Neuron (in vitro differentiated cells): ENCODE results near the gene IRF9.

Experiments used
- H2AFZ ChIP-seq: one replicate; pipeline ENCODE4 v1.6.1; 2013; ENCODE audit warnings: low read depth, mild to moderate bottlenecking, inconsistent platforms, low read length, moderate library complexity
- H3K27me3 ChIP-seq: one replicate; pipeline ENCODE4 v1.6.1; 2013; ENCODE audit warnings: low read length; ENCODE audit not compliant: insufficient read depth
- H3K36me3 ChIP-seq: one replicate; pipeline ENCODE4 v1.6.1; 2013; ENCODE audit warnings: low read length; ENCODE audit not compliant: insufficient read depth
- H3K4me1 ChIP-seq: one replicate; pipeline ENCODE4 v1.6.1; 2013; ENCODE audit warnings: low read length; ENCODE audit not compliant: insufficient read depth
- H3K4me3 ChIP-seq: 2 replicates; pipeline ENCODE4 v1.5.1; 2013; ENCODE audit warnings: mild to moderate bottlenecking, low read length, moderate library complexity
- H3K9me3 ChIP-seq: one replicate; pipeline ENCODE4 v1.6.1; 2013; ENCODE audit warnings: low read length

The IRF9 gene

DNA sequence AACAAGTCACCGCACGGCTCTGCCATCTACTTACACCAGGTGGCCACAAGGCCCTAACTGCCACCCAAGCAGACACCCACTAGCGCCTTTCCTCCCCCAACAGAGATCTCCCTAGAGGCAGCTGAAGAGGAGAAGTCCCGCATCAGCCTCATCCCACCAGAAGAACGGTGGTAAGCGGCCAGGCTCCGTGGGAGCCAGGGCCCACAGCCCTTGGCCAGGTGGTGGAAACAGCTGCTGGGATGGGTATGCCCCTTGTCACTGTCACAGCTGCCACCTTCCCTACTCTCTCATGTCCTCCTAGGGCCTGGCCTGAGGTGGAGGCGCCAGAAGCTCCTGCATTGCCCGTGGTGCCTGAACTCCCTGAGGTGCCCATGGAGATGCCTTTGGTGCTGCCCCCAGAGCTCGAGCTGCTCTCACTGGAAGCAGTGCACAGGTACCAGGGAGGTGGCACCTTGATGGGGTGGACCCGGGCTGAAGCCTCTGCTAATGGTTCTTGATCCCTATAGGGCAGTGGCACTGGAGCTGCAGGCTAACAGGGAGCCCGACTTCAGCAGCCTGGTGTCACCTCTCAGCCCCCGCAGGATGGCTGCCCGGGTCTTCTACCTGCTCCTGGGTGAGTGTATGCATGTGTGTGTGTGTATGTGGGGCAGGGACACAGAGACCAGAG, 18.4 kb downstream of the IRF9 start:
- no peaks in the 10 kb centered on the region for H3K4me1 ChIP-seq
- H3K9me3 ChIP-seq, result no peaks in the 10 kb centered on the region
- H3K27me3 ChIP-seq, result no peaks in the 10 kb centered on the region
- H3K4me3 ChIP-seq, result no peak overlapping the region
- H2AFZ ChIP-seq, result no peak overlapping the region
- H3K36me3 ChIP-seq, result peaks cover 59% of the 10 kb centered on the region

DNA sequence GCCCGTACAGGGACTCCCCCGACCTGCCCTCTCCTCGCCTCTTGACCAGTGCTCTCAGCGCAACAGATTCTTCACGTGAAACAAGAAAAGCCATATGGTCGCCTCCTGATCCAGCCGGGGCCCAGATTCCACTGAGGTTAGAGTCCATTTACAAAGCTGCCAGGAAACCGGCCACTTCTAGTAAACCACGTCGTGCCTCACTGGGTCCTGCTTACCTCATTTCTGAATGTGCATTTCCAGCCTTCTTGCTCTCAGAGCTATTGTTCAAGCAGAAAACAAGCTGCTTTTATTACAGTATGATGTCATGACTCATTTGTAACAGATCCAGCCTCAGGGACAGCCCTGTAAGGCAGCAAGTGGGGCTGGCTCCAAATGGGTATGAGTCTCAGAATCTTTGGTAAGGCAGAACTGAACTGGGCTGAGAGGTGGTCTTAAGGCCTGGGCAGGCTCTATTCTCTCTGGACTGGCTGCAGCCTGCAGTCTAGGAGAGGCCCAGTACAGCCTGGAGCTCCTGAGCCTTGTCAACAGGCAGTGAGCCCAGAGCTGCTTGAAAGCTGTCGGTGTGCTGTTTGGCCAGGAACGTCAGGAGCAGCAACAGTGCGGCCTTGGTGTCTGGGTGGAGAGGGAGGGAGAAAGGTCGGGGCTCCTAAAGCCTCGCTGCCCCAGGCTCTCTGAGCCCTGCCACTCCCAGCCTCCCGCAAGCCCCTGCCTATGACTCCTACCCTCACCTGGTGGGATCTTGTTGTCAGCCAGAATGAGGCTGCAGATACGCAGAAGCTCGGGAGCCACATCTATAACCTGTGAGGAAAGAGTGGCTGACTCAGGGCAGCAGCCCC, 19.1 kb downstream of the IRF9 start:
- H3K9me3 ChIP-seq, result no peaks in the 10 kb centered on the region
- H3K4me3 ChIP-seq, result no peak overlapping the region
- H2AFZ ChIP-seq, result no peak overlapping the region
- no peaks in the 10 kb centered on the region for H3K27me3 ChIP-seq
- H3K4me1 ChIP-seq, result no peaks in the 10 kb centered on the region
- peaks cover 67% of the 10 kb centered on the region for H3K36me3 ChIP-seq

GRCh38 chr14:24181371-24182077, 20.5 kb downstream of the IRF9 start:
- Histone ChIP-seq H2AFZ (no peak overlapping the region), H3K9me3 (no peaks in the 10 kb centered on the region), H3K4me1 (no peaks in the 10 kb centered on the region), H3K27me3 (no peaks in the 10 kb centered on the region), H3K4me3 (no peak overlapping the region), H3K36me3 (peaks cover 79% of the 10 kb centered on the region)

GRCh38 chr14:24182110-24182882, 21.2 kb downstream of the IRF9 start:
- no peaks in the 10 kb centered on the region for H3K9me3 ChIP-seq
- no peak overlapping the region for H3K4me3 ChIP-seq
- H2AFZ ChIP-seq, result no peak overlapping the region
- no peaks in the 10 kb centered on the region for H3K27me3 ChIP-seq
- H3K4me1 ChIP-seq, result peaks cover 2% of the 10 kb centered on the region
- peaks cover 82% of the 10 kb centered on the region for H3K36me3 ChIP-seq

DNA sequence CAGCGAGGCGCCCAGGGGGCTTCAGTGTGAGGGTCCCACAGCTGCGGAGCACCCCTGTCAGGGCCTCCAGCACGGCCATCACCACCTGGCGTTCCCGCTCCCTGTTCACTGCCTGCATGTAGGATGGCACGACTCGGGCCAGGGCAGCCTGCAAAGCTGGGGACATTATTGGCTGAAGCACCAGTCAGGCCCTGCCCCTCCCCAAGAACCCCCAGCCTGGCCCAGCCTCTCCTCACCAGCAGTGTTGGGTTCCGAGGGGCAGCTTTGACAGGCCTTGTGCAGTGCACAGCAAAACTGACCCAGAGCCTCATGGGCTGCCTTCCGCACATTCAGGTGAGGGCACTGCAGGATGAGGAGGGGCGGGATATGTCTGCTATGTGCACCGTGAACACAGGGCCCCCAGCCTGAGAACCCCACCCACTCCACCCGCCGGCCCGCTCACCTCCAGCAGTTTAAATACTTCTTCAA, 22.0 kb downstream of the IRF9 start:
- H3K27me3 ChIP-seq, result no peaks in the 10 kb centered on the region
- H2AFZ ChIP-seq, result no peak overlapping the region
- H3K9me3 ChIP-seq, result no peaks in the 10 kb centered on the region
- H3K4me1 ChIP-seq, result peaks cover 9% of the 10 kb centered on the region
- H3K36me3 ChIP-seq, result peaks cover 82% of the 10 kb centered on the region
- no peak overlapping the region for H3K4me3 ChIP-seq

- no peaks in the 10 kb centered on the region for H3K9me3 ChIP-seq
- H2AFZ ChIP-seq, result no peak overlapping the region
- H3K4me1 ChIP-seq, result peaks cover 16% of the 10 kb centered on the region
- H3K36me3 ChIP-seq, result peaks cover 73% of the 10 kb centered on the region
- no peak overlapping the region for H3K4me3 ChIP-seq
- no peaks in the 10 kb centered on the region for H3K27me3 ChIP-seq
These were observed 23.3 kb downstream of the IRF9 start for GRCh38 chr14:24184104-24184970.

DNA sequence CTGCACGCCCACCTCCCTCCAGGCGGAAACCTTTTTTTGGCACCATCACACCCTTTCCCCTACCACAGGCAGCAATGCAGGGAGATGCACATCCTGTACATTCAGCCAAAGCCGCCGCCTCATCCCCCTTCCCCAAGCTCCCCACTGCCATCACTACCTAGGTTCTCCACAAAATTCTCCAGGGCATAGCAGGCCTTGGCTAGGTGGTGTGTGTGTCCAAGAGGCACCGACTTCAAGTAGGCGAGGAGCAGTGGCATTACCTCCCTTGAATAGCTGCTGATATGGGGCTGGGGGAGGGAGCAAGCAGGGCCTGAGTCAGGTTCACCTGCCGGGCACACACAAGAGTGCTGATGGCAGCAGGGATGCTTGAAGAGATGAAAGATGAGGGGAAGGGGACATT, 24.0 kb downstream of the IRF9 start:
- no peak overlapping the region for H3K4me3 ChIP-seq
- no peaks in the 10 kb centered on the region for H3K27me3 ChIP-seq
- peaks cover 68% of the 10 kb centered on the region for H3K36me3 ChIP-seq
- no peak overlapping the region for H2AFZ ChIP-seq
- H3K9me3 ChIP-seq, result no peaks in the 10 kb centered on the region
- peaks cover 20% of the 10 kb centered on the region for H3K4me1 ChIP-seq

DNA sequence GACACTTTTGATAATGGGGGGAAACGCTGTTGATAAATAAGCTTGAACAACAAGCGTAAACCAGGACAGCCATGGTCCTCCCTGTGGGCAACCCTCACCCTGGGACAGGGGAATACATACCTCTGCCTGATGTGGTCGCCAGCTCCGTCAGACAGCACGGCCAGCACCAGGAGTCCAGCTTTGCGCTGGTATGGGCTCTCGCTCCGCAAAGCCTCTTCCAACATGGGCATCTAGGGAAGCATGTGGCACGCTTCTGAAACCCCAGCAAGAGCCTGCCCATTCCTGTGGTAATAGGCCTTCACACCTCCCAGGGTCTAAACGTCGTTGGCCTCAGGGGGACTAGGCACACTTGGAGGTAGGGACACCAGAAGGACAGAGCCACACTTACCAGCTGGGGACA, 24.7 kb downstream of the IRF9 start:
- peaks cover 20% of the 10 kb centered on the region for H3K4me1 ChIP-seq
- no peak overlapping the region for H2AFZ ChIP-seq
- no peak overlapping the region for H3K4me3 ChIP-seq
- peaks cover 67% of the 10 kb centered on the region for H3K36me3 ChIP-seq
- H3K27me3 ChIP-seq, result no peaks in the 10 kb centered on the region
- H3K9me3 ChIP-seq, result no peaks in the 10 kb centered on the region

- no peaks in the 10 kb centered on the region for H3K27me3 ChIP-seq
- no peak overlapping the region for H3K4me3 ChIP-seq
- peaks cover 20% of the 10 kb centered on the region for H3K4me1 ChIP-seq
- H3K9me3 ChIP-seq, result no peaks in the 10 kb centered on the region
- H3K36me3 ChIP-seq, result peaks cover 61% of the 10 kb centered on the region
- no peak overlapping the region for H2AFZ ChIP-seq
These were observed 25.9 kb downstream of the IRF9 start for GRCh38 chr14:24186831-24187538.

DNA sequence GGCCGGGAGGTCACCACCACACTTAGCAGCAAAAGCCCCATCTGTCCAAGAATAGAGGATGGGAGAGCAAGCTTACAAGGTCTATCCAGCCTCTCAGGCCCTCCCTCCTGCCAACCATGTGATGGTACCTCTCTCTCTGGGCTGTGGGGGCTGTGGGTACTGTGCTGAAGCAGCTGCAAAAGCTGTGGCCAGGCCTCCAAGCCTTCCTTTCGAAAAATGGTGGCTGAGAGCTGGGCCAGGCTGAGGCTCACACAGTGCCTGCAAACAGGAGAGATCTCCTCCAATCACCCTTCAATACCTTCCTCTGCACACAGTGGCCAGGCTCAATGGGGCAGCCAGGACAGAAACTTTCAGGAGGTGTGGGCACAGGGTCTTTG, 26.5 kb downstream of the IRF9 start:
- Histone ChIP-seq H3K9me3 (no peaks in the 10 kb centered on the region), H3K27me3 (no peaks in the 10 kb centered on the region), H3K36me3 (peaks cover 61% of the 10 kb centered on the region), H3K4me3 (peak overlapping the region; percentile 69), H3K4me1 (peaks cover 23% of the 10 kb centered on the region), H2AFZ (no peak overlapping the region)

GRCh38 chr14:24188251-24189058, 27.4 kb downstream of the IRF9 start, which contains the start of gene IPO4:
TSS of gene IPO4 (minus strand) at chr14:24188816. CDS start at chr14:24188787, 29 bp downstream.
- H3K27me3 ChIP-seq, result no peaks in the 10 kb centered on the region
- H3K9me3 ChIP-seq, result no peaks in the 10 kb centered on the region
- H3K36me3 ChIP-seq, result peaks cover 58% of the 10 kb centered on the region
- peaks cover 23% of the 10 kb centered on the region for H3K4me1 ChIP-seq
- H2AFZ ChIP-seq, result no peak within 1 kb of the TSS
- H3K4me3 ChIP-seq, result peak within 1 kb of the TSS; percentile 69
